Stomach (tissue), 9 donors: ENCODE results near the gene HOXD3. TPM values are rescaled to one million over a fixed set of nuclear protein-coding genes. Genes with fewer than 3 reads are reported as not detected.

Experiments
- DNase-seq, 2 donors: peaks; one replicate each; pipeline versions ENCODE4 v3.0.0 to v3.0.0-alpha.2; 2013 to 2019
- H3K27ac ChIP-seq, 5 donors: fragments of 200-600 bp in 4 of 5; sonication (generic) in 4 of 5; one replicate each; pipeline ENCODE4 v1.5.1; 2013 to 2019; ENCODE audit warnings: mild to moderate bottlenecking in 1 of 5, moderate library complexity in 1 of 5
- H3K27me3 ChIP-seq, 3 donors: fragments of 200-600 bp; sonication (generic); one replicate each; pipeline ENCODE4 v1.5.1; 2017 to 2019; ENCODE audit warnings: mixed run types in 1 of 3
- H3K36me3 ChIP-seq, 4 donors: fragments of 200-600 bp; sonication (generic); 1 replicate in 3 of 4; 2 replicates in 1 of 4; pipeline ENCODE4 v1.5.1; 2016 to 2019
- H3K4me1 ChIP-seq, 4 donors: fragments of 200-600 bp; sonication (generic); one replicate each; pipeline ENCODE4 v1.5.1; 2016 to 2019
- H3K4me3 ChIP-seq, 4 donors: fragments of 200-600 bp; sonication (generic) in 3 of 4; one replicate each; pipeline ENCODE4 v1.5.1; 2016 to 2019; ENCODE audit warnings: mild to moderate bottlenecking in 1 of 4
- H3K9me3 ChIP-seq, 4 donors: fragments of 200-600 bp; sonication (generic); one replicate each; pipeline ENCODE4 v1.5.1; 2016 to 2019
- EP300 ChIP-seq: sonication (generic); formaldehyde crosslinking; IDR thresholded peaks from one replicate; pipeline ENCODE4 v1.6.1; 2017; ENCODE audit warnings: antibody characterized with exemption
- POLR2A ChIP-seq, 4 donors: fragments of 450-650 bp; IDR thresholded peaks; one replicate each; pipeline ENCODE4 v1.6.1; 2016; ENCODE audit warnings: antibody characterized with exemption in 4 of 4, control low read depth in 2 of 4, mild to moderate bottlenecking in 1 of 4, moderate library complexity in 1 of 4
- POLR2AphosphoS5 ChIP-seq, 3 donors: sonication (generic); formaldehyde crosslinking; IDR thresholded peaks; one replicate each; pipeline ENCODE4 v1.6.1; 2016; ENCODE audit warnings: antibody characterized with exemption in 3 of 3
- WGBS, 5 donors: extraction: QIAGEN DNeasy Blood & Tissue Kit in 3 of 5; methylation state at CpG; one replicate each; pipeline versions ENCODE4 v1.1.5 to v1.1.7; 2013 to 2018; 5-methylcytosine and 5-hydroxymethylcytosine counted together
- intact Hi-C: fragments of 100-400 bp; cut with DNase I; formaldehyde crosslinking; loops from one replicate; pipeline ENCODE4 v1.15.1; 2023; ENCODE audit warnings: low total_unique reads
- polyA plus RNA-seq, 3 donors: library from polyadenylated mRNA; stranded (reverse); fragments of 200-250 nt; gene quantifications; one replicate each; pipeline ENCODE4 v1.2.3, GENCODE V29; 2013
- total RNA-seq, 5 donors: library from RNA; depleted of rRNA; stranded (reverse); fragments of >200 nt; gene quantifications; one replicate each; pipeline versions ENCODE4 v1.1.0 to v1.2.3, GENCODE V29; 2014 to 2016
- TF ChIP-seq, protein P1 (sequence below), 7 experiments: fragments of 450-650 bp in 4 of 7; fragments of 200-600 bp in 3 of 7; sonication (generic) in 3 of 7; IDR thresholded peaks; one replicate each; pipeline ENCODE4 v1.5.1; 2016 to 2019; ENCODE audit warnings: antibody characterized with exemption in 7 of 7, control low read depth in 2 of 7, mild to moderate bottlenecking in 1 of 7
- donor health status: healthy with polysubstance abuse.
- donor health status: Bipolar disorder and iron deficiency.
- donor health status: healthy.

The HOXD3 gene
- total and polyA plus RNA-seq, 8 donors = 0.44 to 11.0 (median 2.0) TPM; not detected in 2

DNA sequence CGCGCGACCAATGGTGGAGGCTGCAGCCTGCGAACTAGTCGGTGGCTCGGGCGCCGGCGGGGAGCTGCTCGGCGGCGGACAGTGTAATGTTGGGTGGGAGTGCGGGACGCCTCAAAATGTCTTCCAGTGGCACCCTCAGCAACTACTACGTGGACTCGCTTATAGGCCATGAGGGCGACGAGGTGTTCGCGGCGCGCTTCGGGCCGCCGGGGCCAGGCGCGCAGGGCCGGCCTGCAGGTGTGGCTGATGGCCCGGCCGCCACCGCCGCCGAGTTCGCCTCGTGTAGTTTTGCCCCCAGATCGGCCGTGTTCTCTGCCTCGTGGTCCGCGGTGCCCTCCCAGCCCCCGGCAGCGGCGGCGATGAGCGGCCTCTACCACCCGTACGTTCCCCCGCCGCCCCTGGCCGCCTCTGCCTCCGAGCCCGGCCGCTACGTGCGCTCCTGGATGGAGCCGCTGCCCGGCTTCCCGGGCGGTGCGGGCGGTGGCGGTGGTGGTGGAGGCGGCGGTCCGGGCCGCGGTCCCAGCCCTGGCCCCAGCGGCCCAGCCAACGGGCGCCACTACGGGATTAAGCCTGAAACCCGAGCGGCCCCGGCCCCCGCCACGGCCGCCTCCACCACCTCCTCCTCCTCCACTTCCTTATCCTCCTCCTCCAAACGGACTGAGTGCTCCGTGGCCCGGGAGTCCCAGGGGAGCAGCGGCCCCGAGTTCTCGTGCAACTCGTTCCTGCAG, 34.3 kb upstream of the HOXD3 start, which contains the start of gene HOXD9:
HOXD9 (plus strand) TSS at position 37 of the 728 bp plus-strand sequence; CDS start at position 87, 50 bp downstream.
- WGBS, 5 donors = 1 to 11% (median 4%) methylated on average over 42 to 84 of the region's 84 CpGs
- Histone ChIP-seq H3K9me3 (peaks cover 0 to 23% (median 0%) of the 10 kb centered on the region in 4 donors), H3K4me3 (peak within 1 kb of the TSS; percentile 38 to 47 (median 40)), H3K4me1 (peaks cover 11 to 32% (median 21%) of the 10 kb centered on the region in 4 donors), H3K36me3 (no peaks in the 10 kb centered on the region), H3K27ac (peak within 1 kb of the TSS in 2 of 5 donors; percentile 57 to 66), H3K27me3 (peaks cover 50 to 100% (median 90%) of the 10 kb centered on the region in 3 donors)
- intact Hi-C loops = loop anchor here (10.0 kb wide), 1 partner anchor 532 kb away; no protein-coding TSS in a partner anchor
- DNase-seq = peak in 1 of 2 donors; percentile 72
- no peak for TF ChIP-seq POLR2A (IDR thresholded peaks at IDR 0.05)
- TF ChIP-seq POLR2AphosphoS5 (IDR thresholded peaks at IDR 0.05) = no peak
- TF ChIP-seq, protein P1, sequence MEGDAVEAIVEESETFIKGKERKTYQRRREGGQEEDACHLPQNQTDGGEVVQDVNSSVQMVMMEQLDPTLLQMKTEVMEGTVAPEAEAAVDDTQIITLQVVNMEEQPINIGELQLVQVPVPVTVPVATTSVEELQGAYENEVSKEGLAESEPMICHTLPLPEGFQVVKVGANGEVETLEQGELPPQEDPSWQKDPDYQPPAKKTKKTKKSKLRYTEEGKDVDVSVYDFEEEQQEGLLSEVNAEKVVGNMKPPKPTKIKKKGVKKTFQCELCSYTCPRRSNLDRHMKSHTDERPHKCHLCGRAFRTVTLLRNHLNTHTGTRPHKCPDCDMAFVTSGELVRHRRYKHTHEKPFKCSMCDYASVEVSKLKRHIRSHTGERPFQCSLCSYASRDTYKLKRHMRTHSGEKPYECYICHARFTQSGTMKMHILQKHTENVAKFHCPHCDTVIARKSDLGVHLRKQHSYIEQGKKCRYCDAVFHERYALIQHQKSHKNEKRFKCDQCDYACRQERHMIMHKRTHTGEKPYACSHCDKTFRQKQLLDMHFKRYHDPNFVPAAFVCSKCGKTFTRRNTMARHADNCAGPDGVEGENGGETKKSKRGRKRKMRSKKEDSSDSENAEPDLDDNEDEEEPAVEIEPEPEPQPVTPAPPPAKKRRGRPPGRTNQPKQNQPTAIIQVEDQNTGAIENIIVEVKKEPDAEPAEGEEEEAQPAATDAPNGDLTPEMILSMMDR (IDR thresholded peaks at IDR 0.05) = no peak
- no peak for TF ChIP-seq EP300

DNA sequence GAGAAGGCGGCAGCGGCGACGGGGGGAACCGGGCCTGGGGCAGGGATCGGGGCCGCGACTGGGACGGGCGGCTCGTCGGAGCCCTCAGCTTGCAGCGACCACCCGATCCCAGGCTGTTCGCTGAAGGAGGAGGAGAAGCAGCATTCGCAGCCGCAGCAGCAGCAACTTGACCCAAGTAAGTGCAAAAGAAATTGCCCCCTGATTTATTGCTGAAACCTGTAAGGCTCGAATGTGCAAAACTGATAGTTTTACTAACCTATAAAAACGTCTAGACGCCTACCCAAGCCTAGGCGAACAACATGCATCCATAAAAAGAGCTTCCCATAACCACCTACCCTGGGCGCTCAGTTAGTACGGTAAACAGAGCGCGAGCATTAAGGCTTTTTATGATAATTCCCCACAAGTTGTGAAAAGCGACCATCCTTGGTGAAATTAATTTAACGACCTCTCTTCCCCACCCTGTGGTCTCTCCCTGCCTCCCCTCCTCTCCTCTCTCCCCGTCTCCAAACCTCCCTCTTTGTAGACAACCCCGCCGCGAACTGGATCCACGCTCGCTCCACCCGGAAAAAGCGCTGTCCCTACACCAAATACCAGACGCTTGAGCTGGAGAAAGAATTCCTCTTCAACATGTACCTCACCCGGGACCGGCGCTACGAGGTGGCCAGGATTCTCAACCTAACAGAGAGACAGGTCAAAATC, 33.5 kb upstream of the HOXD3 start:
- Histone ChIP-seq H3K36me3 (no peaks in the 10 kb centered on the region), H3K4me3 (peak overlapping the region; percentile 38 to 47 (median 40)), H3K27me3 (peaks cover 45 to 100% (median 90%) of the 10 kb centered on the region in 3 donors), H3K27ac (peak overlapping the region in 1 of 5 donors; percentile 57), H3K9me3 (peaks cover 0 to 23% (median 0%) of the 10 kb centered on the region in 4 donors), H3K4me1 (peaks cover 11 to 38% (median 26%) of the 10 kb centered on the region in 4 donors)
- no peak for TF ChIP-seq EP300
- no peak for TF ChIP-seq POLR2AphosphoS5 (IDR thresholded peaks at IDR 0.05)
- TF ChIP-seq, protein P1 (IDR thresholded peaks at IDR 0.05) = no peak
- TF ChIP-seq POLR2A (IDR thresholded peaks at IDR 0.05) = no peak
- no peak for DNase-seq
- intact Hi-C loops = loop anchor here (10.0 kb wide), 1 partner anchor 531 kb away; no protein-coding TSS in a partner anchor
- WGBS, 5 donors = 5 to 8% (median 7%) methylated on average over 39 to 40 of the region's 40 CpGs

DNA sequence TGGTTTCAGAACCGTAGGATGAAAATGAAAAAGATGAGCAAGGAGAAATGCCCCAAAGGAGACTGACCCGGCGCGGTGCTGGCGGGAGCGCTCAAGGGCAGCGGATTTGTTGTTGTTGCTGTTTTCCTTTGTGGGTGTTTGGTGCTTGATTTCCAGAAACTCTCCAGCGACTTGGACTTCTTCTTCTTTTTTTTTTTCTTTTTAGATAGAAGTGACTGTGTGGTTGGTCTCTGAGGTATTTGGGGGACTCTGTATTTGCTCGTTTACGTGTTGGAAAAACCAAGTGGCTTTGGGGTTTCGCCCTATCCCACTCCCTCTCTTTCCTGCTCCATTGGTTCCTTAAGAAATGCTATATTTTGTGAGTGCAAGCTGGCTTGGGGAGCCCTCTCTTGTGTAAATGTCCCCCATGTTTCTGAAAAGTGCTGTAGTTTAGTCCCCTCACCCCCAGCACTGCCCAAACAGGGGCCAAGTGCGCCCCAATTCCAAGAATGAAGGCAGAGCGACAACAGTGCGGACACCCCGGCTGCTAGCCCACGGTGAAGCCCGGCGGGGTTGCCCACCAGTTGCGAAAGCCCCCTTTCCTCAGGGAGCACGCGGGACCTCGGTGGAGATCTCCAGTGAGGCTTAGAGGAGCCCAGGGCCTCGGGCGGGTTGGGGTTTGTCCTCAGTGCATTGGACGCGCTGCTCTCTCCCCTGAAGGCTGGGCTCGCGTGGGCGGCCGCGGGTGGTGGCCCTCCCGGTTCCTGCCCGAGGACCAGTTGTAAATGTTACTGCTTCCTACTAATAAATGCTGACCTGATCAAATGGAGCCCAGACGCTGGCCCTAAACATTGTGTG, 32.8 kb upstream of the HOXD3 start:
- Histone ChIP-seq H3K27me3 (peaks cover 51 to 100% (median 92%) of the 10 kb centered on the region in 3 donors), H3K36me3 (no peaks in the 10 kb centered on the region), H3K4me1 (peaks cover 15 to 45% (median 32%) of the 10 kb centered on the region in 4 donors), H3K27ac (no peak overlapping the region), H3K9me3 (peaks cover 0 to 31% (median 0%) of the 10 kb centered on the region in 4 donors), H3K4me3 (no peak overlapping the region)
- no peak for DNase-seq
- TF ChIP-seq, protein P1 (IDR thresholded peaks at IDR 0.05) = no peak
- no peak for TF ChIP-seq POLR2A (IDR thresholded peaks at IDR 0.05)
- no peak for TF ChIP-seq POLR2AphosphoS5 (IDR thresholded peaks at IDR 0.05)
- no peak for TF ChIP-seq EP300
- intact Hi-C loops = loop anchor here (10.0 kb wide), 1 partner anchor 530 kb away; no protein-coding TSS in a partner anchor
- WGBS, 5 donors = 11 to 27% (median 14%) methylated on average over 22 to 34 of the region's 34 CpGs
